Activated T-cell treated with anti-CD3 and anti-CD28 coated beads, Interleukin-2, amount 50 U/mL, for 48 hours (primary cell): ENCODE data around the gene C2CD4A.
"Not testable (repeated sequence)": the region's sequence is repeated elsewhere in the genome, so short reads cannot be mapped to it uniquely, and the experiment has no call there.

Experiments used
- DNase-seq, 2 experiments: peaks; one replicate each; pipeline ENCODE4 v3.0.0-alpha.2; 2020

C2CD4A gene, protein sequence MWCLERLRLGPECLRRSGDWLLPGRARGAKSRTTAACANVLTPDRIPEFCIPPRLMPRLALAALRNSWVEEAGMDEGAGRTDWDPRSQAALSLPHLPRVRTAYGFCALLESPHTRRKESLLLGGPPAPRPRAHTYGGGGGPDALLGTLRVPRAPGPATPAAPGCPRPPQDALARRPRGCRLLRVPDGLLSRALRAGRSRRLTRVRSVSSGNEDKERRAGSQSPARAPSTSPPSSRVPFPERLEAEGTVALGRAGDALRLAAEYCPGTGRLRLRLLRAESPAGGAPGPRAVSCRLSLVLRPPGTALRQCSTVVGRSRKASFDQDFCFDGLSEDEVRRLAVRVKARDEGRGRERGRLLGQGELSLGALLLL

DNA sequence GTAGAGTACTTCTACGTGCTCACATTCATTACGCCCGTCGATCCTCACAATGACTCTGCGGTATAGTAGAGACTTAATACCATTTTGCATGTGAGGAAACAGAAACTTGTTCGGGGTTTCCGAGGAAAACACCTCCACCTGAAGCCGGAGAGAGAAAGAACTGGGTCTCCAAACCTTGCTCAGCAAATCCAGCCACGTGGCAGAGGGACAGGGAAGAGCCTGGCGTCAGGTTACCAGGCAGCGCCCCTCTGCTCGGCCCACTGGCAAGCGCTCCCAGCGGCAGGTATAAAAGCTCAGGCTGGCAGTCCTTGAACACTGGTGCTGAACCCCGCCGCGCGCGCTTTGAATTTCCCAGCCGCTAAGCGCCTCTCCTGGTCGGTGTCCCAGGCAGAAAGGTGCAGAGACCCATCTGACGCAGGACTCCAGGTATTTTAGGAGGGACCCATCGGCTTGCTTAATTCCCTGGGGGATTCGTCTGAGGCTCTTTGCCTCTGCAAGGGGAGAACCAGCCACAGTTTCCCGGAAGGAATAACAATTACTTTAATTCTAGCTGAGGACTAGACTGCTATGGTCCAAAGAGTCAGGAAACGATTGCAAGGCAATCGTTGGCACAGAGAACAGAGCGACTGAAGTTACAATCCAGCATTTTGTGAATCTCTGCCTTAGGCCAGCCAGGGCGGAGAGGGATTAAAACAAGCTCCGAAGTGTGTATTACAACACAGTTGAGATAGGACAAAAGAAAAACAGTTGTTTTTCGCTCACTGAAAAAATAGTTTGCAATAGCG is at the start of gene C2CD4A:
Gene C2CD4A (plus strand): TSS at position 315 of the 785 bp plus-strand sequence. CDS start 637 bp downstream, outside the sequence.
- DNase-seq = peak; percentile 69 to 74

DNA sequence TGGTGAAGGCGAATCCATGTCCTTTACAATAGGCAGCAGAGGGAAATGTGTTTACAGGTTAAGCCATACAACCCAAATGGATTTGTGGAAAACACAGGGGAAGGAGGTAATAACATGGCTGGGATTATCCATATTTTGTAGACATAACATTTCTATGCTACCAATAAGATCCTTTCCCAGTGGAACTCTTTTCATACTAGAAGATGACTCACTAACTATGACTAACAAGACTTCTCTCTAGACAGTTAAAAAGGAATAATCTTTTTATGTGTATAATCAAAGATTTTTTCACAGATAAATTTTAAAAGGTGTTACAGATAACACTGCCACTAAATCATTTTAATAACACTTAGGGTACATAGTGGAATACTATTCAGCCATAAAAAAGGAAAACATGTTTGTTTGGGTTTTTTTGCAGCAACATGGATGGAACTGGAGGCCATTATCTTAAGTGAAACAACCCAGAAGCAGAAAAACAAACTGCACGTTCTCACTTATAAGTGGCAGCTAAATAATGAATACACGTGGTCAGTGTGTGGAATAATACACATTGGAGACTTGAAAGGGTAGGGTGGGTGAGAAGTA is 46.1 kb upstream of the C2CD4A start:
- no peak for DNase-seq

DNA sequence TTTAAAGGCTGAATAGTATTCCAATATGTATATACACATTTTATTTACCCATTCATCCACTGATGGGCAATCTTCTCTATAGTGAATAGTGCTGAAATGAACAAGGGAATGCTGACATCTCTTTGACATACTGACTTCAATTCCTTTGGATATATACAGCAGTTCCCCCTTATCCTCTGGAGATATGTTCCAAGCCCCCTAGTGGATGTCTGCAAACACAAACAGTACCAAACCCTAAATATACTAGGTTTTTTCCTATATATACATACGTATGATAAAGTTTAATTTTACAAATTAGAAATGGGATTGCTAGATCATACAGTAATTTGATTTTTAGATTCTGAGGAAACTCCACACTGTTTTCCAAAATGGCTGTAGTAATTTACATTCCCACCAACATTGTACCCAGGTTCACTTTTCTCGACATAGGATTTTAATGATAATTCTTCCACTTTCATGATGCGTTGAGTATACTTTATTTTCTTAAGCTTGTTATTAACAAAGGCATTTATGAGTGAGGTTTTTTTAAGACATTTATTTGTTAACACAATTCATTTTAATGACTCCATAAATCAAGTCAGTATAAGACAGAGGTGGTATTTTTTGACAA is 44.7 kb upstream of the C2CD4A start:
- DNase-seq = no peak

DNA sequence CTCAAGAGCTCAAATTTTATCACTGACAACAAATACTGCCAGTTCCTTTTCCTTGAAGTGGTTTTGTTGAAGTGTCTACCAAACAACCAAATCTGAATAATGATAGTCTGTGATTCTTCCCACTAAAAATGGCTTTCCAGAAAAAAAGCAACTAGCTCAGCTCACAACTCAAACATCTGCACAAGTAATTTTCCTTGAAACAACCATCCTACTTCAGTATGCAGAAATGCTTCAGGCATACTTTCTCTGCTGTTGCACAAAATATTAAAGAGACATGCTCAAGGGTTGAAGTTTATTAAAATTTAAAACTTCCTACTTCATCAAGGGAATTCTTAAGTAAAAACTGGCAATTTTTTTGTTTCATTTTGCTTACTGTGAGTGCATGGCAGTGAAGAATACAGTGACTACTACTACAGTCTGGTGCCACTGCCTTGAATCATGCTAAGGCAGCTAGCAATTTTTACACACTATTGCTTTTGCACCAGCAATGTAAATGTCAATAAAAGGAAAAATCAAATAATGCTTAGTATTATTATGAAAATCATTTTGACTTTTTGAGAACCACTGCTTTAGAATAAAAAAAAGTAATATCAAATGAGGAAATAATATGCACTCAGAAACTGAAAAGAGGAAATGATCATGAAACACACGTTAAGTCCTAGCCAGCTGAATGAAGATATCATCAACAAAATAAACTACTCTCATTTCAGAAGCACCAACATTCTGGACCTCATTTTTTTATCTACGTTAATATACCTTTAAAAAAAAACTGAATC is 40.1 kb upstream of the C2CD4A start:
- no peak for DNase-seq

DNA sequence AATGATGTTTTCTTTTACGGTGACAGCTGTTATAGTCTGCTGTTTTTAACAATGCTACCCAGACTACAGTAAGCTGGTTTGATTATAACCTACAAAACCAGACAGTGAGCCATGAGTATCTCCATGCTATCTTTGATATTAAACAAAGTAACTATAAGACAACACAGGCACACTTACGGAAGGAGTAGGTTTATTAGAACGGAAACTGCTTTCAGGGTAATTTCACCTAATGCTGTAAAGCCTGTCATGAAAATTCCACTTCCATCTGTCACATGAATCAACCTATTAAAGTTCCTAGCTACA is 39.6 kb upstream of the C2CD4A start:
- no peak for DNase-seq

DNA sequence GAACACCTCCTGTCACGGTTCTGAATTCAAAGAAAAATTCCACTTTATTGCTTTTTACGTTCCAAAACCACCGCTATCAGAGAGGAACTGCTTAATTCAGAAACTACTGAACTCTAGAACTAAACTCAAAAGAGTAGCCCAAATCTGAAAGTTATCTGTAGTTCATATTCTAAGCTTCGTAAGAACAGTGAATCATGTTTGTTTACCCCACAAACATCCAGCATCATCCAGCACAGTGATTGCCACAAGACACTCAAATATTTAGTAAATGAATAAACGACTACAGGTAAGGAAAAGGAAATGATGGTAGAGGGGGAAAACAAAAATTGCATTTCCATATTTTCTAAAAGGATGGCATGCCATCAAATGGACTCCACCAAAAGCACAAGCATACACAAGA is 38.9 kb upstream of the C2CD4A start:
- no peak for DNase-seq

DNA sequence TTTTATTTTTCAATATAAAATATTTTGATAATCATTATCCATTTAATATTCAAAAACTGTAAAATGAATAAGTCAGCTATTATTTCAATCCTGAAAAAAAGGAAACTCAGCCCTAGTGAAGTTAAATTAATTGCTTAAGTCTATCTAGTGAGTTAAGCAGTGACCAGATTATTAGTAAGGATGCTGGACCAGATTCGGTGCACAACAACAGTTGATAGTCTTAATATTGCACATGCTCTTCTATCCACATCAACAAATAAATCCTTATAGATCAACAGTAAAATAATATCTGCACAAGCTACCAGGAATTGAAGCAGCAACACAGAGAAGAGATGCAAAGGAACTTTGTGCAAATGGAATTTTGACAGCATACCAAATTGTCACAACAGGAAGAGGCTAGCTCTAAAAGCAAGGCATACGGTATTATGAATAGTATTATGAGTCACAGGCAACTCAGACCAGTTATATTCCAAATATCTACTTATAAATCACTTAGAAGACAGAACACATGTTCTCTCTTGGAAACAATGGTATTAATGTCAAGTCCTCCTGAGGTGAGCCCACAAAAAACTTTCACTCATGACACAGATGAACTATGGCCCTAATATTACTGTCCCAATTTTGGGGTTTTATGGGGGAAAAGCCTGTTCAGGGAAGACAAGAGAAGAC is 31.4 kb upstream of the C2CD4A start:
- no peak for DNase-seq

DNA sequence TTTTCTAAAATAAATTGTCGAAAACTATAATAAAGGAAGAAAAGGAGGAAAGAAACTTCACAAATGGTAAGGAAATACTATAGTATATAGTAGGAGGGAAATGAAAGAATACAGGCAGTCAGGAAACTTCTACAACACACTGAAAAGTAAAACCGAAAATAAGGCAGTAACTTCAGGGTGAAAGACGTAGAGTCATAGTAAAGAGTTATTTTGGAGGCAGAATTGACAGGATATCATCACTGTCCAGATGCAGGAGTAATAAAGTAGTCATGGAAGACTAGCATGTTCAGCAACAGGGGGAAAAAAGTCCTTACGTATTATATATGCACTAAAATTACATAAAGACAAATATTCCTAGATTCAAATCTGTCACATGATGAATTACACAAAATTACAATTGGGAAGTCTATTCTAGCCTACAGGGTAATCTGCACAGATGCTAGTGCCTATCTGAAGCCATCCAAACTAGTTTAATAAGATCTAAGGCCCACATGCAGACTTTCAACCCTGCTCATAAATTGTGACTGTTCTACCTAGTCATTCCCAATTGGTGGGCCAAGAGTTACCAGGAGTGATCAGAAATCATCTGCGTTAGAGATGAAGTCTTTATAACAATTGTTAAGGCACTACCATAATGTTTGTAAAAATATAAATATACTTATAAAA is 20.6 kb upstream of the C2CD4A start:
- no peak for DNase-seq

DNA sequence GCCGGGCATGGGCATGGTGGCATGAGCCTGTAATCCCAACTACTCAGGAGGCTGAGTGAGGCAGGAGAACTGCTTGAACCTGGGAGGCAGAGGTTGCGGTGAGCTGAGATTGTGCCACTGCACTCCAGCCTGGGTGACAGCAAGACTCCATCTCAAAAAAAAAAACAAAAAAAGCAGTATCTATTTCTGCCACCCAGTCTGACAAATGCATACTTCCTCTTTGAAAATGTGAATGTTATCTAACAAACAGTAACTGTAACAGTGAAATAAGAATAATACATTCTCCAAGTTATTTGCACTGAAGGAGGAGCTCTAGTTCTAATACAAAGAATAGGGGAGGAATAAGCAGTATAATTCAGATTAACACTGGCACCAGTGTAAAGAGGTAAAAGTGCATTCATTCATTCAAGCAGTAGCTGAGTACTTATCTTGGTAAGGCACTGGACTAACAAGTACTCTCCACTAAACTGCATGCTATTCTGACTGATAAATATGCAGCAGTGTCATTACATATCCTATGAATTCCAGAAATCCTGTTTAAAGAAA is 19.4 kb upstream of the C2CD4A start:
- DNase-seq = no peak

DNA sequence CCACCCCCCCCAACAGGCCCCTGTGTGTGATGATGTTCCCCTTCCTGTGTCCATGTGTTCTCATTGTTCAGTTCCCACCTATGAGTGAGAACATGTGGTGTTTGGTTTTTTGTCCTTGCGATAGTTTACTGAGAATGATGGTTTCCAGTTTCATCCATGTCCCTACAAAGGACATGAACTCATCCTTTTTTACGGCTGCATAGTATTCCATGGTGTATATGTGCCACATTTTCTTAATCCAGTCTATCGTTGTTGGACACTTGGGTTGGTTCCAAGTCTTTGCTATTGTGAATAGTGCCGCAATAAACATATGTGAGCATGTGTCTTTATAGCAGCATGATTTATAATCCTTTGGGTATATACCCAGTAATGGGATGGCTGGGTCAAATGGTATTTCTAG is 18.5 kb upstream of the C2CD4A start:
- DNase-seq = not testable (repeated sequence)

DNA sequence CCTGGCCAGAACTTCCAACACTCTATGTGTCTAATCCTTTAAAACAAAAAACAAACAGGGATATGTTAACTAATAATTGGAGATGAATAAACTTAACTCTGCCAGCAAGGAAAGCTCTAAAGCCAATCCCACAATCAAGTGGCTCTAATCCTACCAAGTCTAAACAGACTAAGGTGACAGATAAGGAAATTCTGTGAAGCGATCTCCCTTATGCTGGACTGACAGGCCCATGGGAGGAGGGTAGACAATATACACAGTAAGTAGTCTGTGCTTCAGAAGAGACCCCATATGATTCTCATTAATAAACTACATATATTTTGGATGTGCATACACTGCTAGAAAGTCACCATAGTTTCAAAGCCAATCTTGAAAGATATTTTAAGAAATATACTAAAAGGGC is 16.7 kb upstream of the C2CD4A start:
- DNase-seq = no peak

DNA sequence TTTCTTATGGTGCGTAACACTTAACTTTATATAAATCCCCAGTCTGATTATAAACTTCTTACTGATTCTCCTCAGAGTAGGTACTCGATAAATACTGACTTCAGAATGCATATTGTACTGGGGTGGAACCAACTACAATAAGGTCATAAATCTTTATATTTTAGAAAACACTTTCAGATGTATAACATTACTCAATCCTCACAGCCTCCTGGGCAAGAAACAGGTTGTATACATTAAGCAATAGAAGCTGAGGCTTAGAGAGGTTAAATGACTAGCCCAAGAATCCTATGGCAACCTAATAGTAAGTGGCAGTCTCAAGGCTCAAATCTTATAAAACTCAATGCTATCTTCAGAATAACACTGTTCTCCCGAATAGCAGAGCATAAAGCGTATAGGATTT is 15.6 kb upstream of the C2CD4A start:
- no peak for DNase-seq

DNA sequence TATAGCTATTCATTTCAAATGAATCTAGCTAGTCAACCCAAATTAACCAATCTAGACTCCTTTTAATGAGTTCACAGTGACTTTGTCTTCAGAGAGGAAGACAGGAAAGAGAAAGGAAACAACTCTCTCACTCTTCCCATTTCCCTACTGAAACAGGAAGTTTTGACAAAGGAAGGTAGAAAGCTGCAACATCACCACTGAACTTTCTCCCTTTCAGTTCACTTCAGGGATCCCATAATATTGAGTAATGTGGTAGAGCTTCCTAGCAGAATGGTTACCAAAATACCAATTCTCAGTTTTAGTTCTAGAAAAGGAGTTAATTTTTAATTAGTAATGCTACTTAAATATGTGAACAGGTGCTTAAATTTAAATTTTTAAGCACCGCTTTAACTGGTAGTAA is 14.1 kb upstream of the C2CD4A start:
- no peak for DNase-seq

DNA sequence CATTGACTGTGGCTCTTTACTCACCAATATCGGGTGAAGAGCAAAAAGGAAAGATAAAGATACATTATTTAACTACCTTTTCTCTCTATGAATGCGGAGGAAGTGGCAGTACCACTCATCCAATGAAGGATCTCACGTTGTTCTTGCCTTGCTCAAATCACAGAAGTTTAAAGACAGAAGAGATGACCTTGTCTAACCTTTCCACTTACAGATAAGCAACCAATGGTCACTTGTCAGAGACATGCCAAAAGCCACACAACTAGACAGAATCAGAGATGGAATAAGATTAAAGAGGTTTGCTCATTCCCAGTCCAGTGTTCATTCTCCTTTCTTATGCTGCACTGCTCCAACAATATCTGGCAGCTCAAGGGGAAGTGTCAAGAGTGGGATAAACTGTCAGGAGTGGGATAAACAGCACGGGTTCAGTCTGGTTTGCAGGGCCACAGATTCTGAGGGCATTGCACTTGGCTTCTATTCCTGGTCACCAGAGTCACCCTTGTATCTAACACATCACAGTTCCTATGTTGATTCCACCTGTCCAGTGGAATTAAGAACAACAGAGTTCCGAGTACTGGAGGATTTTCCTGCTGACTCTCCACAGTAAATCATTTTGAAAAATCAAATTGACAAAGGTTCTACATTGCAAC is 13.2 kb upstream of the C2CD4A start:
- no peak for DNase-seq

DNA sequence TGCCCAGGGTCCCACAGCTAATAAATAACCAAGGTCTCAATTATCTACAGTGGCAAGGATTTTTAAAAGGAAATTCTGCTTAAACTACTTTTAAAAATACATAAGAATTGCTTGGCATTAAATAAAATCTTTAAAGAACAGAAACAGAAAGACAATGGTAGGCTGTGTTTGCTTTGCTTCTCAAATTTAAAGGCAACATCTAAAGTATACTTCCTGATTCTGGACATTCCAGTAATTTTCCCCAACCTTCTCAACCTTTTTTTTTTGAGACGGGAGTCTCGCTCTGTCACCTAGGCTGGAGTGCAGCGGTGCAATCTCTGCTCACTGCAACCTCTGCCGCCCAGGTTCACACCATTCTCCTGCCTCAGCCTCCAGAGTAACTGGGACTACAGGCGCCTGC is 11.8 kb upstream of the C2CD4A start:
- no peak for DNase-seq

DNA sequence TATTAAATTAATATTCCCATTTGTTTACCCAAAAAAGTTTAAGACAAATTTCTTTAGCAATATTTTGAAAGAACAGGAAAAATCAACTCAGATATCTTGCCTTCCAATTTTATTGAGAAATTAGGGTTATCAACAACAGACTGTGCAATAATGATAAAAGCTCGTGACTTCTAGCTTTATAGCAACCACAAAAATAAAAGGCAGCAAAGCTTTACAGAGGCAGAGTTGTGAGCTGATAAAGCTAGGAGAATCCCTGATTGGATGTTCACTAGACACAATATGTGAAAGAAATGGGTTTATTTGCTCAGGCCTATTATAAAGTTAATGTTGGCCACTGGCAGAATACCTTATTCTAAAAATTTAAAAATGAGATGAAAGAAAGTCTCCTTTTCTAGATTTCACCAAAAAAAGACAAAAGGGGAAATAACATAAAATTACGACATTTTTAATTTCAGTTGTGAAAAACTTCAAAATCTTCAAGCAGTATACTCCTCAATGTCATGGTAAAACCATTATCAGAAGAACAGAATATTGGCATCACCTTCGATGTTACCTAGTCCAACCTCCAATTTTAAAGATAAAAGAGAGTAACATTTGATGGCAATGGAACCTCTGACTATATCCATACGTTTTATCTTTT is 9.3 kb upstream of the C2CD4A start:
- no peak for DNase-seq

DNA sequence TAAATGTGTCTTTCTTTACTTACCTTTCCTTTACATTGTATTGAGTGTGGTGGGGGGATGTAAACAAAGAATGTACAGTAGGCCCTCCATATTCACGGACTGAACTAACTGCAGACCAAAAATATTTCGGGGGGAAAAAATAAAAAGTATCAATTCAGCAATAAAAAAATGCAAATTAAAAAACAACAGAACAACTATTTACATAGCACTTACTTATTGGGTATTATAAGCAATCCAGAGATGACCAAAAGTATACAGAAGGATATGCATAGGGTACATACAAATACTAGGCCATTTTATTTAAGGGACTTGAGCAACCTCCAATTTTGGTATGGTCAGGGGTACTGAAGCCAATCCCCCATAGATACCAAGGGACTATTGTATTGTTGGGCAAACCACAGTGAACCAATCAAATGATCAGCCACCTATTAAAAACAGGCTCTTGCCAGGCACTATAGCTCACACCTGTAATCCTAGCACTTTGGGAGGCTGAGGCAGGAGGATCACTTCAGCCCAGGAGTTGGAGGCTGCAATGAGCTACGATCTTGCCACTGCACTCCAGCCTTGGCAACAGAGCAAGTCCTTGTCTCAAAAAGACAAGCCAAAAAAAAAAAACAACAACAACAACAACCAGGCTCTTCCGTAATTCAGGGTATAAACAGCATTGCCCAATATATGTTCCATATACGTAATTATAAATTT is 8.3 kb upstream of the C2CD4A start:
- no peak for DNase-seq

DNA sequence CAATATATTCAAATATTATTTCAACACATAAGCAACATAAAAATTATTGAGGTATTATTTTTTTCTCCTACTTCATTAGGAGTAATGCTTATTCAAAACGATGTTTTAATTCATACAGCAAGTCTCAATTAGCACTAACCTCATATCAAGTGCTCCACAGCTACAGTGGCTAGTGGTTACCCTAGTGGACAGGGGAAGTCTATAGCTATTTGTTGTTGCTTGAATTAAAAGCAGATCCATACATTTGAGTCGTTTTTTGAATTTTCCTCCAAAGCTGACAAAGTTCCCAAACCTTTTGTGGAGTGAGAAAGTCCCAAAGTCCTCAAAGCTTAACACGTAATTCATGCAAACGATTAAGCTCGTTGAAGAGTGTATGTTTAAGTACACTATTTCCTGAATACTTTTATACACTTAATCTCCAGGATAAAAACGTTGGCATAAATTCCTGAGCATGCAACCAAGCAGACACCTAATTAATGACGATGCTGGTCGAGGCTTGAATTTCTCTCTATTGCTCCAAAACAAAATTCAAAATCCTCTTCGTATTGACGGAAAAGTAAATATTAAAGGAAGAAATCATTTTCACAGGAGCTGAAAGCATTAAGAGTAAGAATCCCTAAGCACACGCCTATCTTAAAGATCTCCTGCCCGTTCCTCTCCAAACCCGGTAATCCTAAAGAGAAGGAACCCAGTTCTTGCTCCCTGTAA is 7.5 kb upstream of the C2CD4A start:
- no peak for DNase-seq

DNA sequence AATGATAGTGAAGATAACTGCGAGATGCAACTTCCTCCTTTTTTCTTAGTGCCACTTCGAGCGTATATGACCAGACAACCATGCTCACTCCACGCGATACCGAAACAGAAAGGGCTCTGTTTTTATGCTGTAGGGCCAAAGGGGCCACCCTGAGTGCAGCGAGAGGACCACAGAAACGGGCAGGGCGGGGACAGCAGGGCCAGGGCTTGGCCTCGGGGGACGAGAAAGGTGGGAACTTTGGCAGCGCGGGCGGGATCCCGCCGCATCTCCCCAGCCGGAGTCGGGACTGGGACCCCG is 7.0 kb upstream of the C2CD4A start:
- peak; percentile 75 to 78 for DNase-seq
